ENCODE data around the gene B3GNT4.
"Not testable (repeated sequence)": the region's sequence is repeated elsewhere in the genome, so short reads cannot be mapped to it uniquely, and the experiment has no call there.

Gene B3GNT4

DNA sequence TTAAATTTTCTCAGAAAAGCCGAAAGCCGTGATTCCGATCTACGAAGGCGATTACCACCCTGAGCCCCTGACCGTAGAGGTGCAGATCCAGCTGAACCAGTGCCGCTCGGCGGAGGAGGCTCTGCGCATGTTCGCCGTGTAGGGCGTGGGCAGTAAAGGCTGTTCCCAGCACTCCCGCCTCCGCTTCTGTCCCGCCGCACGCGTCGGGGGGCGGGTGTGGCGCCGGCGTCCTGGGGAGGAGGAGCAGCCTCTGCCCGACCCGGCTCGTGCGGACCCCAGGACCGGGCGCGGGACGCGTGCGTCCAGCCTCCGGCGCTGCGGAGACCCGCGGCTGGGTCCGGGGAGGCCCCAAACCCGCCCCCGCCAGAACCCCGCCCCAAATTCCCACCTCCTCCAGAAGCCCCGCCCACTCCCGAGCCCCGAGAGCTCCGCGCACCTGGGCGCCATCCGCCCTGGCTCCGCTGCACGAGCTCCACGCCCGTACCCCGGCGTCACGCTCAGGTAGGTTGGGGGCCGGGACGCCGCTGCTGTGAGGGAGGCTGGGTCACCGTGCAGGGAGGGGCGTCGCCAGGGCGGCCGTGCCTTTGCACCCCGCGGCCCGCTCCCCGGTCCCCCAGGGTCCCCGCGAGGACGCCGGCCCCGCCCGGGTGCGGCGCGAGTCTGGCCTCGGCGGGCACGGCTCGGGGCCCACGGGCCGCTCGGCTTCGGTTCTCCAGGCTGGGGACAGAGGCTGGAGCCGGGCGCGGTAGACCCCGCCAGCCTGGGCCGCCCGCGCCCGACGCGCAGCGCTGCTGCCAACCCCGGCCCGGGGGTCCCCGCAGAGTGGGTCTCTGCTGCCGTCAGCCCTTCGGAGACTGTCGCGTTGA, at the start of gene B3GNT4:
B3GNT4 (plus strand) TSS at position 409 of the 866 bp plus-strand sequence. CDS start 910 bp downstream, outside the sequence.
- DNase-seq, result peak; percentile 57

DNA sequence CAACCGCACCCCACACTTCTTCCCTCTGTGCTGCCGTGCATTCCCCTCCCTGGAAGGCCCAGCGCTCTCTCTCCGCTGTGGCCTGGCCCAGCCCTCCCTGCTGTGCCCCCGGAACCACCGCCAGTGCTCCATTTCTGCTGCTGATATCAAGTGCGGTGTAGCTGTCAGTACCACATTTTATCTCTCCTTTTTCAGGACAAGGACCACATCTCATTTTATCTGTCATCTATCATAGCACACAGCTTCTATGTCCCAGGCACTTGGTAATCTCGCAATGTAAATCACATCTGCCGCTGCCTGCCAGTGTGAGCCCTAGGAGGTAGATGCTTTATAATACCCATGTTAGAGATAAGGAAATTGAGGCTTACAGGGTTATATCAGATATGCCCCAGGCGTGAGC, 47.8 kb upstream of the B3GNT4 start:
- no peak for DNase-seq

GRCh38 chr12:122158700-122159285, 44.7 kb upstream of the B3GNT4 start:
- DNase-seq, result no peak

DNA sequence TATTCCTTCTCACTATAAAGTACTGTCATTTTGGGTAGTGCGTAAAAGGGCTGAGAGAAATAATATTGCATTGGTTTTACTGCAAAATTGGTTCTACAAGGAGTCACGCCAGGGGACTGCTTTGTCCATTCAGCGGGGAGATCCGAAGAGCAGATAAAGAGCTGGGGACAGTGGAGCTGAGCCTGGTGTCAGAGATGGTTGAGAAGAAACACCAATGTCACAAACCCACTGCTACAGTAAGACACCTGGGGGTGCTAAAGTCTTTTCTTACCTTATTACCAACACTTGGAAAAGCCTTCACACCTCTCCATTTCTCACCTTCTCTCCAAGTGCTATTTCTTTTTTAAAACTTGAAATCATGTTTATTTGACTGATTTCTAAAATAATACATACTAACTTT, 43.6 kb upstream of the B3GNT4 start:
- DNase-seq, result no peak

DNA sequence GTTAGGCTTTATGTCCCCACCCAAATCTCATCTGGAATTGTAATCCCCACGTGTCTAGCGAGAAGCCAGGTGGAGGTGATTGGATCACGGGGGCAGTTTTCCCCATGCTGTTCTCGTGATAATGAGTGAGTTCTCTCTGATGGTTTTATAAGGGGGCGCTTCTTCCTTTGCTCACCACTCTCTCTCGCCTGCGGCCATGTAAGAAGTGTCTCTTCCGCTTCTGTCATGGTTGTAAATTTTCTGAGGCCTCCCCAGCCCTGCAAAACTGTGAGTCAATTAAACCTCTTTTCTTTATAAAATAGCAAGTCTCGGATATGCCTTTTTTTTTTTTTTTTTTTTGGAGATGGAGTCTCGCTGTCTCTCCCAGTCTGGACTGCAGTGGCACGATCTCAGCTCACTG, 42.7 kb upstream of the B3GNT4 start:
- DNase-seq, result no peak

DNA sequence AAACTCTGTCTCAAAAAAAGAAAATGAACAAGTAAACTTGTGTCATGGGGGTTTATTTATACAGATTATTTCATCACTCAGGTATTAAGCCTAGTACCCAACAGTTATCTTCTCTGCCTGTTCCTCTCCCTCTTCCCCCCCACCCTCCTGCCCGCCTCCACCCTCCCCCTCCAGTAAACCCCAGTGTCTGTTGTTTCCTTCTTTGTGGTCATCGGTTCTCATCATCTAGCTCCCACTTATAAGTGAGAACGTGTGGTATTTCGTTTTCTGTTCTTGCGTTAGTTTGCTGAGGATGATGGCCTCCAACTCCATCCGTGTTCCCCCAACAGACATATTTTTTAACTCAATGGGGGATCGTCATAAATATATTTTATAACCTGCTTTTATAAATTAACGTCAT, 41.8 kb upstream of the B3GNT4 start:
- no peak for DNase-seq

DNA sequence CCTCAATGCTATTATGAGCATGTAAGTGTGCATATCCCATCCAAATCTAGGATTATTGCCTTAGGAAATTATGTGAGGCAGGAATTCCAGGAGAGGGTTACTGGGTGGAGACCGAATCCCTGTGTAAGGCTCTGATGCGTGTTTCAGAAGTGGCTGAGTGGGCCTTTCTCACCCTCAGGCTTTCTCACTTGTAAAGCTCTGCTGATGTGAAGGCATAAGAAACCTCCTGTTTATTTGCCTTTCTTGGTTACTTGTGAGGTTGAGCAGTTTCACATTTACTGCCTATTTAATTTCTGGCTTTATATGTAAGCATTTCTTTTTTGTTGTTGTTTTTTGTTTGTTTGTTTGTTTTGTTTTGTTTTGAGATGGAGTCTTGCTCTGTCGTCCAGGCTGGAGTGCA, 40.5 kb upstream of the B3GNT4 start:
- DNase-seq, result no peak

- DNase-seq, result no peak
Observed at GRCh38 chr12:122166422-122167349, 36.8 kb upstream of the B3GNT4 start.

DNA sequence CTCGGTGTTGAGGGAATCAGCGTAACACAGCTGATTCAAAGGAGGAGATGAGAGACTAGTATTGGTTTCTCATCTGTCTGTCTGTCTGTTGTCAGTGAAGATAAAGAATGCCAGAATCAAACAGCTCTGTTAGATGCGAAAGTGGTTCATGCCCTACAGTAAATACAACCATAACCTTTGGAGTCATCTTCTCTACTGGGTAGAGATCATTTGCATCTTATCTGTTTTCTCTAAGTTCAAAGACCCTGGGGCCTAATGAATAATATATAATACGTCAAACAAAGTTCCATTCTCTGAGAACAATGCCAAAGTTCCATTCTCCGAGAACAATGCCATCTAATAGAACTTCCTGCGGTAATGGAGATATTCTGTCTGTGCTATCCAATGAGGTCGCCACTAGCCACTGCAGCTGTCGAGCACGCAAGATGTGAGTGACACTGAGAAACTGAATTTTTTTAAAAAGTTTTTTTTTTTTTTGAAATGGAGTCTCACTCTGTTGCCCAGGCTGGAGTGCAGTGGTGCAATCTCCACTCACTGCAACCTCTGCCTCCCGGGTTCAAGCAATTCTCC, 36.1 kb upstream of the B3GNT4 start:
- no peak for DNase-seq

- DNase-seq, result no peak
Observed at GRCh38 chr12:122168492-122168891, 35.0 kb upstream of the B3GNT4 start.

DNA sequence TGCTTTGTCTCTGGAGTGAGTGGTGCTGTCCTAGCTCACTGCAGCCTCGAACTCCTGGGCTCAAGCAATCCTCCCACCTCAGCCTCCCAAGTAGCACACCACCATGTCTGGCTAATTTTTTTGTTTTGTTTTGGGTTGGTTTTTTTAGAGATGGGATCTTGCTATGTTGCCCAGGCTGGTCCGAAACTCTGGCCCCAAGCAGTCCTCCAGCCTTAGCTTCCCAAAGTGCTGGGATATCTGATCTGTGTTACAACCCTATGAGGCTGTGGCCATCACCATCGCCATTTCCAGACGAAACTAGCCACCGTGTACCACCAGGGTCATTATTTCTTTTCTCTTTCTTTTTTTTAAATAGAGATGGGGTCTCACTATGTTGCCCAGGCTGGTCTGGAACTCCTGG, 32.1 kb upstream of the B3GNT4 start:
- DNase-seq, result no peak

DNA sequence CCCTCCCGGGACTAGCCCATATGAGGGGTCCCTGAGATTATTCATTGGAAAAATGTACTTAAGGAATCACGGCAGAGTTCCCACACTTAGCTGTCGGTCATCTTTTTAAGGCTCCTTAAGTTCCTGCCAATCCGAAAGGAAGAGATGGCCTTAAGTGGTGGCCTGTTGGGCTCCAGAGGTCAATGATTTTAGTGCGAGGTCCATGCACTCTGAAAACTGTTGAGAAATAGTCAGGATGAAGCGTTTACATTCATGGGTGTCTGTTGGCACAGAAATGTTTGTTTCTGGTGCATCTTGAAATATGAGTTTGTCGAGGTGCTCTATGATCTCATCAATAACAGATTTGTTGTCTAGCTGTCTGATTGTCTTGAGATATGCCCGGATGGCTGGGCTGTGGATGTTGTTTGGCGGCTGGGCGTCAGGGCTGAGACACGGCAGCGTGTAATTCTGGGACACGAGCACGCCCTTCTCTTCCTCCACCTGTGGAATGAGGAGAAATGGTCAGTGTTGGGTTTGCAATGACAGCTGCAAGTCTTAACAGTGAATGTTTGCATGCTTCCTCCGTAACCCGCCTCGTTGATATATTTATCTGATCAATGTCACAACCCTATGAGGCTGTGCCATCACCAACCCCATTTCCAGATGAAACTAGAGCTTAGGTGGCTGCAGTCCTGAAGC, 31.1 kb upstream of the B3GNT4 start:
- DNase-seq, result no peak

DNA sequence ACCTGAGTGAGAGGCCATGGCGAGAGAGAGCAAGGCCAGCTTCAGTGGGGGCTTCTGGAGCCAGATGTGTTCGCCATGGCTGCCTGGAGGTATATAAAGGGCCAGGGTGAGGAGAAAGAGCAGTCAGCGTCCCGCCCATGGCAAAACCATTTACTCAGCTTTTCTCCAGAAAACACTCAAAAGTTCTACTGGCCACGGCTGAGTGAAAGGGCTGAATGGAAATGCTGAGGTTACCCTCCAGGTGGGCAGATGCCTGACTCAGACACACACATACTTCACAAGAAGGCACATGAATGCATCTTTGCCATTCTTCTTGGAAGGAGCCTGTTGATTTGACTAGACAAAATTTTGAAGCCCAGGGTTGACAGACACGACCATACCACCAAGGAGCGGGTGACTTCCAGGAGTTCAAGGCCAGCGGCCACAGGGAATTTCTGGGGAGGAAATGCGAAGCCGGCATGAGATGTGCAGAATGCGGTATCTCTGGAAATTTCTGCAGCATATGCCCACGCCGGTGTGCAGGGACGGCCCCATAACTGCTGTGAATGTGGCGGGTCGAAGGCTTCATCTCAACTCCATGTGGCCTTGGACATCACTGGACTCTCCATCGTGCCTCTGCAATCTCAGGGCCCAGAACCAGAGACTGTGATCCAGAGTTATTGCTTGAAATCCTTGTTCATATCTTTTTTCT, 29.2 kb upstream of the B3GNT4 start, which contains the start of gene IL31:
IL31 (minus strand) TSS at position 67 of the 691 bp plus-strand sequence; CDS start at position 18, 49 bp downstream.
- no peak for DNase-seq

DNA sequence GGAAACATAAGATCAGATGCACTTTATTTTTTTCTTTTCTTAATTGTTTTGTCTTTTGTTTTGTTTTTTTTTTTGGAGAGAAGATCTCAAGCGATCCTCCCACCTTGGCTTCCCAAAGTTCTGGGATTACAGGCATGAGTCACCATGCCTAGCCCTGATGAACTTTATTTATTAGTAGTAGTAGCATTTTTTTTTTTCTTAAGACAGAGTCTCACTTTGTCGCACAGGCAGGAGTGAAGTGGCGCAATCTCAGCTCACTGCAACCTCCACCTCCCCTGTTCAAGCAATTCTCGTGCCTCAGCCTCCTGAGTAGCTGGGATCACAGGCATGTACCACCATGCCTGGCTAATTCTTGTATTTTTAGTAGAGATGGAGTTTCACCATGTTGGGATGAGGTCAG, 27.0 kb upstream of the B3GNT4 start:
- DNase-seq, result not testable (repeated sequence)

GRCh38 chr12:122182887-122183587, 20.5 kb upstream of the B3GNT4 start, which contains the start of gene LRRC43:
LRRC43 (plus strand) TSS chr12:122183123; CDS start chr12:122183145, 22 bp downstream.
- DNase-seq, result peak; percentile 39

- DNase-seq, result no peak
Observed at GRCh38 chr12:122183588-122183940, 19.9 kb upstream of the B3GNT4 start.

- no peak for DNase-seq
Observed at GRCh38 chr12:122184517-122184916, 19.0 kb upstream of the B3GNT4 start.

DNA sequence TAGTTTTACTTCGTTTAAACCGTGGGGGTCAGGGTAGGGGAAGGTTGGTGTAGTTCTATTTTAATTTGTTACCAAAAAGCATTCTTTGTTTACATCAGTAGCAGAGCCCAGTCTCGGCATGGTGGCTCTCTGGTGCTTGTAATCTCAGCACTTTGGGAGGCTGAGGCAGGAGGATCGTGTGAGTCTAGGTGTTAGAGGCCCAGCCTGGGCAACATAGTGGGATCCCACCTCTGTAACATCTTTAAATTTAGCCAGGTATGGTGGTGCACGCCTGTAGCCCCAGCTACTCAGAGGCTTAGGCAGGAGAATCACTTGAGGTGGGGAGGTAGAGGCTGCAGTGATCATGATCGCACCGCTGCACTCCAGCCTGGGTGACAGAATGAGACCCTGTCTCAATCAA, 18.4 kb upstream of the B3GNT4 start:
- DNase-seq, result no peak

DNA sequence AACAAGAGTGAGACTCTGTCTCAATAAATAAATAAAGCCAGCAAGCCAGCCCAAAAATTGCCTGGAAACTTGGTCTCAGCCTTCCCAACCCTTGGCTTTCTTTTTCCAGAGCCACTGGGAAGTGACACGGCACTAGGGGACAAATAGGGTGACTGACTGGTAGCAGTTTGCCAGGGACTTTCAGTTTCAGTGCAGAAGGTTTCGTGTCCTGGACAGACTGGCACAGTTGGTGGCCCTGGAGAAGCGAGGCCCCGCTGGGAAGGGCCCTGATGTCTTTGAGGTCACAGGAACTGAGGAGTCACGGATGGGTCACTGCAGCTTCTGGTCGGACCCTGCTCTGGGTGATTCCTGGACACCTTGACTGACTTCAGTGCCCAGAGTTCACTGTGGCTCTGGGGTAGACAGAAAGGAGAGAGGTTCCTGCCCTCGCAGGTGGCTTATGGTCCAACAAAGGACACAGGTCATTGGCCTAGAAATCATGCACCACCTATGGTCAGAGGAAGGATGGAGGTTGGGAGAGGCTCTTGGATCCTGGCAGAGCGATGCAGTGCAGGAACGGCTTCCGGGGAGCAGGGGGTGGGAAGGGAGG, 17.9 kb upstream of the B3GNT4 start:
- no peak for DNase-seq

DNA sequence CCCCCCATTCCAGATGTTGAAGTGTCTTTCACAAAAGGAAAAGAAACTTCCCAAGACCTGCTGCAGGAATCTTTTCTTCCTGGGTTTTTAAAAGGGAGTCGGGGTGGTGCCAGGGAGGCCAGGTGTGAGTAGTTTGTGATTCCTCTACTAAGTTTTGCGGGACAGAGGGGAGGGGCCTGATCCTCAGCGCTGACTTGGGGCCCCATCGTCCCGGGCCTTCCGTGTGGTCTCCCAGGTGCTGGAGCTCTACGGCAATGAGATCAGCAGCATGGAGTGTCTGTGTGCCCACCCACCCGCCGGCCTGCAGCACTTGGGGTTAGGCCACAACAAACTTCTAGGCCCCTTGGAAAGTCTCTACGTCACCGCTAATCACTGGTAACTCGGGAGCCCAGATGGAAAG, 16.0 kb upstream of the B3GNT4 start:
- no peak for DNase-seq
